HepG2 (cell line): ENCODE results near the gene ATG13. TPM values are rescaled to one million over a fixed set of nuclear protein-coding genes. Genes with fewer than 3 reads are reported as not detected.

ENCODE experiments used
- ARID2 ChIP-seq: sonication (generic); formaldehyde crosslinking; IDR thresholded peaks from 2 replicates; pipeline ENCODE4 v1.8.1; 2022; ENCODE audit warnings: mild to moderate bottlenecking, missing genetic modification reagents, borderline replicate concordance
- CEBPG ChIP-seq: IDR thresholded peaks from 2 replicates; pipeline ENCODE4 v1.6.1; 2016
- CEBPZ ChIP-seq: IDR thresholded peaks from 2 replicates; pipeline ENCODE4 v1.6.1; 2012; ENCODE audit warnings: low read length, improper control_type of control experiment
- CTCF ChIP-seq: sonication (generic); formaldehyde crosslinking; IDR thresholded peaks from 2 replicates; pipeline ENCODE4 v1.5.0; 2020; ENCODE audit warnings: mild to moderate bottlenecking, missing genetic modification reagents, moderate library complexity
- ERF ChIP-seq: IDR thresholded peaks from 2 replicates; pipeline ENCODE4 v1.6.1; 2018; ENCODE audit warnings: missing biosample characterization, missing genetic modification reagents
- ETV5 ChIP-seq: IDR thresholded peaks from 2 replicates; pipeline ENCODE4 v1.6.1; 2018; ENCODE audit warnings: missing biosample characterization, missing genetic modification reagents, inconsistent platforms, borderline replicate concordance
- FOSL2 ChIP-seq: sonication (generic); formaldehyde crosslinking; IDR thresholded peaks from 2 replicates; pipeline ENCODE4 v1.4.0; 2020; ENCODE audit warnings: missing genetic modification reagents
- JARID2 ChIP-seq: sonication (generic); formaldehyde crosslinking; IDR thresholded peaks from 2 replicates; pipeline ENCODE4 v1.8.1; 2023; ENCODE audit warnings: missing genetic modification reagents, inconsistent platforms; ENCODE audit not compliant: insufficient replicate concordance
- KLF9 ChIP-seq: IDR thresholded peaks from 2 replicates; pipeline ENCODE4 v1.6.1; 2016; ENCODE audit warnings: low read depth
- ONECUT2 ChIP-seq: sonication (generic); formaldehyde crosslinking; IDR thresholded peaks from 2 replicates; pipeline ENCODE4 v1.4.0; 2020; ENCODE audit warnings: missing genetic modification reagents
- SMARCE1 ChIP-seq: fragments of 450-650 bp; IDR thresholded peaks from 2 replicates; pipeline ENCODE4 v1.6.1; 2017; ENCODE audit warnings: borderline replicate concordance
- SPEN ChIP-seq: sonication (generic); formaldehyde crosslinking; IDR thresholded peaks from 2 replicates; pipeline ENCODE4 v1.5.1; 2020; ENCODE audit warnings: low read depth, mild to moderate bottlenecking, missing genetic modification reagents
- ZNF124 ChIP-seq: sonication (generic); formaldehyde crosslinking; IDR thresholded peaks from 2 replicates; pipeline ENCODE4 v1.4.0; 2020; ENCODE audit warnings: missing genetic modification reagents
- ZNF326 ChIP-seq: sonication (generic); formaldehyde crosslinking; IDR thresholded peaks from 2 replicates; pipeline ENCODE4 v1.4.0; 2020; ENCODE audit warnings: missing genetic modification reagents, borderline replicate concordance
- ZNF431 ChIP-seq: sonication (generic); formaldehyde crosslinking; IDR thresholded peaks from 2 replicates; pipeline ENCODE4 v1.9.0; 2022; ENCODE audit warnings: missing genetic modification reagents, low read depth, mild to moderate bottlenecking, borderline replicate concordance
- ZNF496 ChIP-seq: sonication (generic); formaldehyde crosslinking; IDR thresholded peaks from 2 replicates; pipeline ENCODE4 v1.8.1; 2023; ENCODE audit warnings: mild to moderate bottlenecking, moderate library complexity, missing genetic modification reagents; ENCODE audit not compliant: insufficient replicate concordance
- ZNF687 ChIP-seq: sonication (generic); formaldehyde crosslinking; IDR thresholded peaks from 2 replicates; pipeline ENCODE4 v1.5.1; 2020; ENCODE audit warnings: mild to moderate bottlenecking, missing genetic modification reagents, moderate library complexity
- ZNF773 ChIP-seq: sonication (generic); formaldehyde crosslinking; IDR thresholded peaks from 2 replicates; pipeline ENCODE4 v1.4.0; 2020; ENCODE audit warnings: missing genetic modification reagents, borderline replicate concordance
- ZSCAN31 ChIP-seq: sonication (generic); formaldehyde crosslinking; IDR thresholded peaks from 2 replicates; pipeline ENCODE4 v1.5.0; 2020; ENCODE audit warnings: low read depth, mild to moderate bottlenecking, missing genetic modification reagents
- polyA plus RNA-seq, 8 experiments: library from polyadenylated mRNA; depleted of rRNA in 3 of 8; stranded (reverse) in 7 of 8; unstranded in 1 of 8; fragments of >200 nt; fragmentation: Illumina TruSeq in 4 of 8; extraction: Trizol in 4 of 8; gene quantifications; 2 replicates each; pipeline versions ENCODE4 v1.2.1 to v1.2.3, GENCODE V29; 2011 to 2016; ENCODE audit warnings: low read depth in 4 of 8, missing spikeins in 1 of 8, mixed read lengths in 1 of 8; ENCODE audit not compliant: insufficient read depth in 1 of 8
- total RNA-seq, 5 experiments: library from RNA; depleted of rRNA; stranded (reverse); fragments of >200 nt; fragmentation: Illumina TruSeq; extraction: Trizol; gene quantifications; 2 replicates each; pipeline ENCODE4 v1.2.3, GENCODE V29; 2016; ENCODE audit warnings: low read depth in 1 of 5

Gene ATG13
- total and polyA plus RNA-seq, 2 of the 13 experiments (the other 11 are each of a cell fraction or from before 2014, with no cell fraction given), result 55.0 to 77.3 TPM

- TF ChIP-seq CEBPZ (no peak), FOSL2 (CRISPR knock-in tag) (no peak; the same call in 1 of the 2 replicates), ZNF431 (CRISPR knock-in tag) (peak; percentile 83; the same call in 1 of the 2 replicates), ZNF773 (CRISPR knock-in tag) (peak; percentile 62; the same call in 1 of the 2 replicates), SPEN (CRISPR knock-in tag) (0 out of 2 replicates have a peak, but pooled peaks have one; percentile 58), ZNF124 (CRISPR knock-in tag) (no peak), ERF (peak; percentile 59; the same call in 1 of the 2 replicates), ZNF687 (CRISPR knock-in tag) (peak; percentile 100), CTCF (CRISPR knock-in tag) (no peak), SMARCE1 (no peak), KLF9 (CRISPR knock-in tag) (no peak), ETV5 (CRISPR knock-in tag) (peak; percentile 37; the same call in 1 of the 2 replicates), ZNF496 (no peak), ZNF326 (CRISPR knock-in tag) (no peak), ONECUT2 (CRISPR knock-in tag) (no peak), JARID2 (no peak), ZSCAN31 (CRISPR knock-in tag) (peak; percentile 67; the same call in 1 of the 2 replicates), ARID2 (CRISPR knock-in tag) (no peak), CEBPG (CRISPR knock-in tag) (no peak)
These were observed 78.2 kb downstream of the ATG13 start (continued) for GRCh38 chr11:46695345-46696211.
